Omental fat pad (tissue), 4 donors: ENCODE results near the gene ATXN1L. TPM values are rescaled to one million over a fixed set of nuclear protein-coding genes. Genes with fewer than 3 reads are reported as not detected.
"Not testable (repeated sequence)": the region's sequence is repeated elsewhere in the genome, so short reads cannot be mapped to it uniquely, and the experiment has no call there.

Experiments used
- ATAC-seq: fragments of 150-250 bp; one replicate; pipeline ENCODE4 v1.9.1; 2016; ENCODE audit warnings: mild to moderate bottlenecking, moderate library complexity; ENCODE audit not compliant: low FRiP score
- DNase-seq: peaks from one replicate; pipeline ENCODE4 v3.0.0-alpha.2; 2019; ENCODE audit warnings: low spot score
- CTCF ChIP-seq, 3 donors: fragments of 450-650 bp; IDR thresholded peaks; one replicate each; pipeline ENCODE4 v1.5.1; 2016 to 2017; ENCODE audit warnings: antibody characterized with exemption in 3 of 3, mild to moderate bottlenecking in 3 of 3, moderate library complexity in 2 of 3
- total RNA-seq, 4 donors: library from RNA; depleted of rRNA; stranded (reverse); fragments of >200 nt; gene quantifications; one replicate each; pipeline ENCODE4 v1.1.0, GENCODE V29; 2016

ATXN1L gene
- total RNA-seq, 4 donors from 2014 or later: 30.6 to 43.1 (median 37.0) TPM

- DNase-seq (no peak), ATAC-seq (no peak)
- TF ChIP-seq CTCF (IDR thresholded peaks at IDR 0.05): no peak
Measured at GRCh38 chr16:71904239-71904638, 58.5 kb downstream of the ATXN1L start.

DNA sequence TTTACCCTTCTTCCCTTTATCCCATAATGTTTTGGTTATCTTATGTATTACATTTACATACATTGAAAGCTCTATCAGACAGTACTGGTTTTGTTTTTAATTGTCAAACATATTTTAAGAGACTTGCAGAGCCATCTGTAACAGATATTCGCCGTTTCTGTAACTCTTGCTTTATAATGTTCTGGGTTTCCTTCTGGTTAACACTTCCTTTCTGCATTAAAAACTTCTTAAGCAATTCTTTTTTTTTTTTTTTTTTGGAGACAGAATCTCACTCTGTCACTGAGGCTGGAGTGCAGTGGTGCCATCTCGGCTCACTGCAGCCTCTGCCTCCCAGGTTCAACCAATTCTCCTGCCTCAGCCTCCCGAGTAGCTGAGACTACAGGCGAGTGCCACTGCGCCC, 60.0 kb downstream of the ATXN1L start:
- DNase-seq, ATAC-seq: not testable (repeated sequence)

Other genes starting within 250 kb of the ATXN1L start
- not detected for gene MARVELD3, start 219.8 kb upstream of the ATXN1L start, total RNA-seq
- 10 to 100 TPM in 3 of 4 donors, 1 to 10 TPM in 1; 7.4 to 21.5 (median 17.4) TPM for gene PHLPP2, start 121.3 kb upstream of the ATXN1L start, total RNA-seq
- gene AP1G1, start 37.1 kb upstream of the ATXN1L start, total RNA-seq: 100 to 1,000 TPM in 1 of 4 donors, 10 to 100 TPM in 3; 80.0 to 108 (median 92.4) TPM
- gene ZNF821, start 38.2 kb downstream of the ATXN1L start, total RNA-seq: 10 to 100 TPM in 1 of 4 donors, 1 to 10 TPM in 3; 1.3 to 10.1 (median 4.4) TPM
- gene IST1, start 49.6 kb downstream of the ATXN1L start, total RNA-seq: 100 to 1,000 TPM; 229 to 249 (median 230) TPM
- gene PKD1L3, start 154.4 kb downstream of the ATXN1L start, total RNA-seq: 1 to 10 TPM in 1 of 4 donors, under 1 TPM in 3; 0.60 to 1.7 (median 0.77) TPM
- gene DHODH, start 162.8 kb downstream of the ATXN1L start, total RNA-seq: 10 to 100 TPM in 3 of 4 donors, 1 to 10 TPM in 1; 6.8 to 15.1 (median 11.9) TPM
- gene HP, start 208.5 kb downstream of the ATXN1L start, total RNA-seq: 1,000 to 10,000 TPM in 2 of 4 donors, 100 to 1,000 TPM in 1, 10 to 100 TPM in 1; 48.9 to 4,795 (median 1,381) TPM
- gene HPR, start 217.2 kb downstream of the ATXN1L start, total RNA-seq: 10 to 100 TPM in 1 of 4 donors, 1 to 10 TPM in 3; 3.0 to 11.2 (median 3.4) TPM
- 10 to 100 TPM in 3 of 4 donors, 1 to 10 TPM in 1; 8.1 to 16.9 (median 15.1) TPM for gene TXNL4B, start 247.6 kb downstream of the ATXN1L start, total RNA-seq
- gene DHX38, start 247.9 kb downstream of the ATXN1L start, total RNA-seq: 10 to 100 TPM; 39.8 to 79.5 (median 56.5) TPM